NCI-H69 (cell line): ENCODE measurements around the gene RBMS3.
A peak's percentile ranks its signal among the peaks of the same experiment; 100 is the strongest.

Experiments used
- DNase-seq: peaks from one replicate; lab custom pipeline; 2025; lab: John Stamatoyannopoulos, UW

Gene RBMS3

GRCh38 chr3:29525254-29525881, 244.5 kb downstream of the RBMS3 start:
- peak; percentile 36 for DNase-seq

GRCh38 chr3:29527246-29527645, 246.4 kb downstream of the RBMS3 start:
- DNase-seq: no peak

GRCh38 chr3:29531644-29532043, 250.8 kb downstream of the RBMS3 start:
- no peak for DNase-seq

DNA sequence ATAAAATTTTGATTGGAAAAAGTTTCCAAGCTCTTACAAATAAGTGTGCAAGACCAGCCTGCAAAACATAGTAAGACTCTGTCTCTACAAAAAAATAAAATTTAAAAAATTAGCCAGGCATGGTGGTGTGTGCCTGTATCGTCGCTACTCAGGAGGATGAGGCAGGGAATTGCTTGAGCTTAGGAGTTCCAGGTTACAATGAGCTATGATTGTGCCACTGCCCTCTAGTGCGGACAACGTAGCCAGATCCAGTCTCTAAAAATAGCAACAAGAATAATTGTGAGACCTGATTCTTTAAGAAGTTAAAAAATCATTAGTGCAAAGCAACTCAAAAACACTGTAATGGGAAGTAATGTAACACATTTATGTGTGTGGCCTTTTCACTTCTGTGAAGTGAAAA, 251.6 kb downstream of the RBMS3 start:
- no peak for DNase-seq

- no peak for DNase-seq
Measured at GRCh38 chr3:29534006-29534405, 253.1 kb downstream of the RBMS3 start.

DNA sequence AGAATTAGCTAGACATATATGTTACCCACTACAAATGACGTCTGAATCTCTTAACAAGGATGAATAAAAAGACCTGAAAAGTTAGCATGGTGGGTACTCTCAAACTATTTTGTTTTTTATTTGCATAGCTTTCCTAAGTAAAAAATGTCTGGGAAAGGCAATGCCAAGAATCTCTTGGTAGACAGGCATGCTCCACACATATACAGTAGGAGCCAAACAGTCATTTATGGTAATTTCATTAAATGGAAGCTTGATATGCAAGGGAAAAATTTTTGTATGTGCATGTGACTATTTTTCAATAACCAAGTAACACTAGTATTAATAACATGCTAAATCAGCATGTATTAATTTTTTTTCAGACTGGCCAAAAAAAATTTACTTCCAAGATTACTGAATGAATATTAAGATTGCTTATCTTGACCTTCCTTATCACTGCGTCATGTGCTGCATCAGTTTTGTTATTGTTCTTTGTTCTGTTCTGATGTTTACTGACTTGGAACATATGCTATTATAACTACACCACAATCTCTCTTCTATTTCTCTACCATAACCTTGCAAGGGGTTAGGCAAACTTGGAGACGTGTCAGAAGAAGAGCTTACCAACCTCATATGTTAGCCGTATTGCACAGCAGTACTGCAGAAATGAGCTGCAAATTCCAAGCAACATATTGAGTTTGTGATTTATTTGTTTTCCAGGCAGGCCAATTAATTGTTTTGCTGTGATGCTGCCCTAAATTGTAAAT, 255.3 kb downstream of the RBMS3 start:
- no peak for DNase-seq

GRCh38 chr3:29537889-29538609, 257.2 kb downstream of the RBMS3 start:
- no peak for DNase-seq

- no peak for DNase-seq
Measured at GRCh38 chr3:29538610-29538958, 257.7 kb downstream of the RBMS3 start.

GRCh38 chr3:29540544-29540943, 259.7 kb downstream of the RBMS3 start:
- no peak for DNase-seq

DNA sequence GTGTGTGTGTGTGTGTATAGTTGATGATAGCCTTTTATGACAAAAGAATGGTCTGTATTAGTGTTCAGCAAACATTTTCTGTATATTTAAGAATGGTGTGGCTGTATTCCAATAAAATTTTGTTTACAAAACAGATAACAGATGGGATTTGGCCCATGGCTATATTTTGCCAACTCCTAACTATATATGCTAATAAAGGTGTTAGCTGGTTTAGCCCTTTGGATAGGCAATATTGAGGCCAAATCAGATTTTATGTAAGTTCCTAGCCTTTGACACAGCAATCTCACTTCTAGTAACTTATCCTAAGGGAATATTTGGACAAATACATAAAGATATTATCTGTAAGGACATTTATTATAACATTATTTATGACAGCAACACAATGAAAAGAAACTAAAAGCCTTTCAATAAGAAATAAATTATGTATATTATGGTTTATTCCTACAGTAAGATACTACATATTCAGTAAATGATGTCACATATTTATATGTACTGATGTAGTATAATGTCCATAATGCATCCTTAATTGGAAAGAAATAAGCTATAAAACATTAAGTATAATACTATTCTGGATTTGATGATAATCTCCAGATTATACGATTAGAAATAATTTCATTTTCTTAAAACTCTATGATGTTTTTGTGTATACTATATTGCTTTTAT, 264.0 kb downstream of the RBMS3 start:
- peak; percentile 45 for DNase-seq

DNA sequence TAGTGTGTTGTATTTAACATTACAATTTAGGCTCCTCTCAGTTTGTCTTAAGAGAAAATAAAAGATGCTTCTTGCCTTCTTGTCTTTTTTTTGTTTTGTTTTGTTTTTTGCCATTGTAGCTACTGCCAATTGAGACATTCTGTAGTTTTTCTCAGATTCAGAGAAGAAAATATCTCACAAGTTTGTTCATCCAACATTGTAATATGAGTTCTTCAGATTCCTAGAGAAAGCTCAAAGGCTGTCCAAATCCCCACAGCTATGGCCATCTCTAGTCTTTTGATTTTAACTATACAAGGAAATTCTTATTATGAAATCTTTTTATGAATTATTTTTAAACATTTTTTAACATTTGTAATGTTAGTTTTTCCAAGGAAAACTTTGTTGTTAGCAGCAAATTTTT, 264.7 kb downstream of the RBMS3 start:
- no peak for DNase-seq

DNA sequence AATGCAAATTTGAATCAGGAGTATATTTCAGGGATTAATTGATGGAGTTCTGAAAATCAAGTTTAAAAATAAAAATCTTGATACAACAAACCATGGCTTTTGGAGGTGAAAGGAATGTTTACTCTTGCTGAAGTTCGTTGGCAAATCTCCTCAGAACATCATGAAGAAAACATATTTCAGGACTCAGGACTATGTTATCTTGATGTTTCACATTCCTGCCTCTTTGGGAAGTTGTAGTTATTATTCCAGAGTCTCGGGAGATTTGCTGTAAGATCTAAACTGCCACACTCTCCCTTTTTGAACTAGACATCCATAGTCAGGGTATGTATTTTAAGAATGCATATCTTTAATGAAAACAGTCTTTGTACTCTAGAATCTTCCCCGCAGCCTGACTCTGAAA, 271.2 kb downstream of the RBMS3 start:
- no peak for DNase-seq

DNA sequence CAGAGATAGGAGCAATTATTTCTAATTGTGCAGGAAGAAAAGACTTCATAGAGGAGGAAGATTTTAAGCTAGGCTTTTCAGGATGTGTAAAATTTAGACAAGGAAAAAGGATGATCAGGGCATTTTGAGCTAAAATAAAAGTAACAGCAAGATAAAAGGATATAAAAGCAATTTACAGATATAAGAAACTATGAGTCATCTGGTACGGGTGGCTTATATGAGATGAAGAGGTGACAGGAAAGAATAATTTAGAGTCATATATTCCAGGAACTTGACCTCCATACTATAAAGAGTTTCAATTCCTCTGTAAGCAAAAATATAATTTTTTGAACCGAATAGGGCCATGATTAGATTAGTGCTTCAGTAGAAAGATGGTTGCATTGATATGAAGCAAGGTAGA, 273.7 kb downstream of the RBMS3 start:
- DNase-seq: no peak

- DNase-seq: no peak
Measured at GRCh38 chr3:29555590-29555989, 274.7 kb downstream of the RBMS3 start.

DNA sequence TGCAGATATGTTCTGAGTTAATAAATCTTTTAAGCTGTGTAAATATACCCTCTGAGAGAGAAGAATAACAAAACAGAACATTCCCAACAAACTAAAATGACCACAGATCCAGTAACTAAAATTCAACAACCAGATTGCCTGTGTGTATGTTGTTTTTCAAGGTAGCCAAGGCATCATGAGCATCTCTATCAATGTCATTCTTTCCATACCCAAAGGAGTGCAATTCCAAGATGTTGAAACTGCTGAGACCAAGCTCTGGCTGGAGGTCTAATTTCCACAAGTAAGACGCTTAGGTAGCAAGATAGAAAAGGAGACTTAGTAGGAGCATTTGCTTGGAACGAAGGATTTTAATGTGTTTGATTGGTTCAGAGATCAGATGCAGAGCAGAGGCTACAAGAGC, 276.3 kb downstream of the RBMS3 start:
- no peak for DNase-seq

GRCh38 chr3:29557825-29558224, 277.0 kb downstream of the RBMS3 start:
- no peak for DNase-seq

GRCh38 chr3:29559741-29560465, 279.0 kb downstream of the RBMS3 start:
- no peak for DNase-seq

DNA sequence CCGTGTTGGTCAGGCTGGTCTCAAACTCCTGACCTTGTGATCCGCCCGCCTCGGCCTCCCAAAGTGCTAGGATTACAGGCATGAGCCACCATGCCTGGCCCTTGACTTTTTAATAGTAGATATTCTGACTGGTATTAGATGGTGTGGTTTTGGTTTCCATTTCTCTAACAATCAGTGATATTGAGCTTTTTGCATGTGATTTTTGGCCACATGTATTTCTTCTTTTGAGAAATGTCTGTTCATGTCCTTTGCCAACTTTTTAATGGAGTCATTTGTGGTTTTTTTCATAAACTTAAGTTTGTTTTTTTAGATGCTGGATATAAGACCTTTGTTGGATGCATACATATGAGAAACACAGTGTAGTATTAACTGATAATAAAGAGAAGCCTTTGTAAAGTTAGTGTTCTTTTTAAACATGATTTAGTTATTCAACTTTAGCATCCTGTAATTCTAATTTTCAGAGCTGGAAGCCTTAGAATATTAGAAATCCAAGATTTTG, 280.8 kb downstream of the RBMS3 start:
- no peak for DNase-seq

DNA sequence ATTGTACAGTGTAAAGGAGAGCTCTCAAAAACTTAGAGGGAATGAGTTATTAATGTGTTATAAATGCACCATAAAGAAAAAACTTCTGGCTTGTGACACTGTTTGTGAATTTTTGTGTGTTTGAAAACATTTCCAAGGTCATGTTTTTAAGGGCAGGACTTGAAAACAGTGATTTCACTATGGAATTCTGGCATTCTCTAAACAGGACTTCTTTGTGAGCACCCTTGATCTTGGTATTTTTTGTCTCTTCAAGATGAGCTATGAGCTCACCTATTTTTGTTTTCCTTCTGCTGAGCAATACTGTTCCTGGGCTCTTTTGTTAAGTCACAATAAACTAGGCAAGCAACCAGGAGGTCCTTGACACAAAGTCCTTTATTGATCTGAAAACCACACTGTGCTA, 284.4 kb downstream of the RBMS3 start:
- DNase-seq: no peak

DNA sequence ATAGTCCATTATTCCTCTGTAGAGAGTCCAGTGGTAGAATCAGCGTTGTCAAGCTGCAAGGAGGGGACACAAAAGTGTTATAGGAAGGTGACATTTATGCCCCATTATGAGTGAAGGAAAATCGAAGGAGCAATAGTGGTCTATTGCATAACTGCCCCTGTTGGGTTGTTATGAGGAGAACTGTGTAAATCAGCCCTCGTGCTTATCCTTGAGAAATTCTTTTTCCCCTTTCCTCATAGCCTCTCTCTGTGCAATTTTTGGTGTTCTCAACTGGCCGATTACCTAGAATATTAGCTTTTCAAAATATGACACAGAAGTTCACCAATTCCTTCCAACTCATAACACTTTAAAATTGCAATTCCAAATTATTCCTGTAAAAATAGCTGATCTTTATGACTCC, 286.6 kb downstream of the RBMS3 start:
- no peak for DNase-seq

- no peak for DNase-seq
Measured at GRCh38 chr3:29568355-29568754, 287.5 kb downstream of the RBMS3 start.

DNA sequence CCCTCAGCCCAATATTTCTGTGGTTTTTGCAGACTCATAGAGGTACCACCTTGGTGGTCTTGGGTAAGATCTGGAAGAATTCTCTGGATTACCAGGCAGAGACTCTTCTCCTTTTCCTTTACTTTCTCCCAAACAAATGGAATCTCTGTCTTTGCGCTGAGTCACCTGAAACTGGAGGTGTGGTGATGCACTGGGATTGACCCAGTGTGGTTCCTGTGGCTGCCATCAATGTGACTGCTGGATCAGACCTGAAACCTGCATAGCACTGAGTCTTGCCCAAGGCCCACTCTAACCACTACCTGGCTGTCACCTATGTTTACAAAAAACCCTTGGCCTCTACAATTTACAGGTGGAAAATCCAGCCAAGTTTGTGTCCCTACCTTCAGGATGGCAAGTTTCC, 295.3 kb downstream of the RBMS3 start:
- no peak for DNase-seq
